A204.1 (cell line): ENCODE results near the gene MYOG.

Source experiments
- FAIRE-seq: peaks from 2 replicates; lab custom pipeline; 2012; peaks lifted over from hg19 to GRCh38; lab: Jason Lieb, UNC

Gene MYOG

GRCh38 chr1:203046984-203047630 is 38.7 kb downstream of the MYOG start:
- FAIRE-seq, result no peak

- FAIRE-seq, result no peak
These were observed 39.8 kb downstream of the MYOG start for GRCh38 chr1:203045821-203046594.

GRCh38 chr1:203045336-203045735 is 40.5 kb downstream of the MYOG start:
- FAIRE-seq, result no peak

DNA sequence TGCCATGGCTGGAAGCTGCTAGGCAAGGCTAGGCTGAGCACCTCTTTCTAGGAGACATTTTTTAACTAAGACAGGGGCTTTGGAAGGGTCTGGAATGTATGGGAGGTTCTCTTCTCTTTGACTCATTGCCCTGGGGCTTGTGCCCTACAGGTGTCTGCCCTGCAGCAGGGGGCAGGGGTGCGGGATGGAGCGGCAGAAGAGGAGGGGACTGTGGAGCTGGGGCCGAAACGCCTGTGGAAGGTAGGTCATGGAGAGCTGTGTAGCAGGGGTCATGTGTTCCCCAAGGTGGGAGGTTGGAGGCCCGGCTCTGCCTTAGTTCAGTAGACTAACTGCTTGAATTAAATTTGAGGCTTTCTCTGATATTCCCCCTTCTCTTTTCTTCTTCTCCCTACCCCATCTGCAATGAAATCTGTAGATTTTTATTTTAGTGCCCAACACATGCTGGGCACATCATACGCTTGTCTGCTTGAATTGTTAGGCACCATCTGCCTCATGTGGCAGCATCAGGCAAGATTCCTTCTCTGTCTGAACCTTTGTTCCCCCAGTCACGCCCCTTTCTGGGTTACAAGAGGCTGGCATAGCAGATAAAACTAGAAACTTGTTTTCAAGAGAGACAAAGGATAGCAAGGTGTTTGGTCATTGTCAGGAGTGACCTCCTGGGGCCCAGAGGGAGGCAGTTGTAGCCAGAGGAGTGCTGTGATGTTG is 41.1 kb downstream of the MYOG start:
- no peak for FAIRE-seq

GRCh38 chr1:203043830-203044545 is 41.8 kb downstream of the MYOG start:
- FAIRE-seq, result no peak

GRCh38 chr1:203041351-203041932 is 44.4 kb downstream of the MYOG start:
- FAIRE-seq, result no peak

- FAIRE-seq, result no peak
These were observed 45.1 kb downstream of the MYOG start for GRCh38 chr1:203040513-203041275.

GRCh38 chr1:203039609-203040512 is 46.0 kb downstream of the MYOG start:
- FAIRE-seq, result no peak

DNA sequence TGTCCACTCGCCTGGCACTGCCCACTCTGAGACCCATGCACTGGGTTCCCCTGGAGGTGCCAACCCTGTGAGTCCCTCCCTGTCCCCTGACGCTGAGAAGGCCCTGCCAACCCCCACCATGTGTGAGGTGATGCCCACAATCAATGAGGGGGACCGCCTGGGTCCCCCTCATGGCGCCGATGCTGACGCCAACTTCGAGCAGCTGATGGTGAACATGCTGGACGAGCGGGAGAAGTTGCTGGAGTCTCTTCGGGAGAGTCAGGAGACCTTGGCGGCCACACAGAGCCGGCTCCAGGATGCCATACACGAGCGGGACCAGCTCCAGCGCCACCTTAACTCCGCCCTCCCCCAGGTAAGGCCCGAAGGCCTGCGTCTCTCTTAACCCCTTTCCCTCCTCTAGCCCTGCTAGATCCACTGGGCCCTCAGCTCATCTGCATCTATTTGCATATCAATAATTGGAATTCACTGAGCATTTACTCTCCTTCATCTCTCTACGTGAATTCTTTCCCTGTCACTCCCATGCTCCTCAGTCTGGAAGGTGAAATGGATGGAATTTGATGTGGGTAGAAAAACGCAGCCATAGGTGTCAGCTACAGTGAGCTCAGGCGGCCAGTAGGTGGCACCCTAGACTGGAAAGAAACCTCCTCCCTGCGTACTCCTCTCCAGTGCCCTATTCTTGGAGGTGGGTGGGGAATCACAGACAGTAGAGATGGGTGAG is 46.8 kb downstream of the MYOG start:
- no peak for FAIRE-seq

GRCh38 chr1:203038217-203038741 is 47.5 kb downstream of the MYOG start:
- FAIRE-seq, result no peak

- FAIRE-seq, result no peak
These were observed 48.2 kb downstream of the MYOG start for GRCh38 chr1:203037509-203038190.

GRCh38 chr1:203036537-203036936 is 49.3 kb downstream of the MYOG start:
- no peak for FAIRE-seq

DNA sequence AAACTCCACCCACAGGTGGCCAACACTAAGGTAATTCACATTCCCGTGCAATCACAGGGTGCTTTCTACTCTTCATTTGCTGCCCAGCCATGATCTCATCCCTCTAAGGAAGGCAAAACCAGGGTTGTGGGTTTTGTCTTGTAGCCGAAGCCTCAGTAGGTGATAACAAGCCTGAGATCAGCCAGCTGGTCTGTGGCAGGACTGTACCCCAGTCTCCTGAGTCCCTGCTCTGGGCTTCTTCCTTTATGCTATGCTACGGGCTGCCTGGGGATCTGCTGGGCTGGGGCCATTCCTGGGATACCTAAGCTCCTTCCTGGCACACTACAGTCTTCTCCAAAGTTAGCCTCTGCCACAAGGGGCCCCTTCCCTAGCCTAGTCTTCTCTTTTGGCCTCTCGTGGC is 49.7 kb downstream of the MYOG start:
- no peak for FAIRE-seq

DNA sequence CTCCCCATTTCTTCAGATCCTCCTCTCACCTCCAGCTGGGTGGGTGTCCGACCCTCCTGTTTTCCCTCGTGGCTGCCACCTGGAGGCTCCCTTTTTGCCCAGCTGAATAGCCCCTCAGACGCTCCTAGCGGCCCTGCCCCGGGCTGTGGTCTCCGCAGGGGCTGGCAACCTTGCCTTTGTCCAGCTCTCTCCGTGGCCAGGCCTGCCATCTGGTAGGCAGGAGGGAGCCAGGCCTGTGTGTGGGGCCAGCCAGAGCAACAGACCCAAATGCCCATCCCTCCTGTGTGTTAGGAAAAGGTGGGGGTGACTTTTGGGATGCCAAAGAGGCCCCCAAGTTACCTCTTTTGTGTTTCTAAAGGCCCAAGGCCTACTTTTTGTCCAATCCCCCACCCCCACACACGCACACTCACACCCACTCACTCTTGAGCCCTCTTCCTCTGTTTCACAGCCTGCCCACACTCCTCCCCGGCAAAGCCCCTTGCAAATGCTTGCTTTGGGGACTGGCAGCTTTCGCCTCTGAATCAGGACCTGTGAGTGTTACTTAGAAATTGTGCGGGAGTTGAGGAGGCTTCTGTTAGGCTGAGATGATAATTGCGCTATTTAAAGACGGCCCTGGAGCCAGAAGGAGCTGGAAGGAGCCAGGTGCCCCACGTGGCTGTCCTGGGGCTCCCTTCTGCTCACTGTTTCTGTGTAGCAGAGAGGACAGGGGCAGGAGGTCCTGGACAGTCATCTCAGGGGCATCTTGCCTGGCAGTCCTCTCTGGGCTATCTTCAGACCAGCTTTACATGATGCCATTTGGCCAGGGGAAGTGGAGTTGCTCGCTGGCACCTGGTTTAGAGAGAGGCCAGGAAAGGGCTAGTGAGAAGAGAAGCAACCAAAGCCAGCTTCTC is 50.5 kb downstream of the MYOG start:
- FAIRE-seq, result no peak

GRCh38 chr1:203034422-203035110 is 51.2 kb downstream of the MYOG start:
- FAIRE-seq, result no peak

DNA sequence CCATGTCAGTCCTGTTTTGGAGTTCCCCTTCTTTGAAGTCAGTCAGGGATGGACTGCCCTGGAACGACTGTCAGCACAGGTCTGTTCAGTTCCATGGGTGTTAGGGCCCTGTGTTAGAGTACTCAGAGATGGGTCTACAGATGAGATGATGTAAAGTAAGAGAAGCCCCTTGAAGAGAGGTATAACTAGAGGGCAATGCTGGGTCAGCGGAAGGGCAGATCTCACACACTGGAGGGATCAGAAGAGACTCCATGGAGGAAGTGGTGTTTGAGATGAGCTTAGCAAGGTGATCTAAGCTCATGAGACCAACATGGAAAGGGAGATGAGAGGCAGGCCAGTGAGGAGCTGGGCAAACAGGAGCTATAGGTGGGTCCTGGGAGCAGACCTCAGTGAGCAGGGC is 51.9 kb downstream of the MYOG start:
- no peak for FAIRE-seq

DNA sequence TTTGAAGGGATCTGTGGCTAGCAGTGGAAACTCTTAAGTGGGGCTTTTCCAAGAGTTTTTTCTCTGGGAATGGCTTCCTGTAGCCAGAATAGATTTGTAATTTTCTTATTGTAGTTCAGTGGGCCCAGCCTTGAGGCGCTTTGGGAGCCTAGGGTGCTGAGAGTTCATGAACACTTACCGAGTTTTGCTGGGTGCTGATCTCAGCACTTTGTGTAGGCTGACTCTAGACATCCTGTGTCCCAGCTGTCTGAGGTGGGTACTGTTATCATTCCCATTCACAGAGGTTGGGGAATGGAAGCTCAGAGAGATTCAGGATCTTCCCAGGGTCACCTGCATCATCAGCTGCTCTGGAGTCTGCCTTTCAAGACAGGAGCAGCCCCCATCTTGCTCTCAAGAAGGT is 52.5 kb downstream of the MYOG start:
- FAIRE-seq, result no peak
